SK-N-MC (cell line): ENCODE data around the gene CLCA4.

ENCODE experiments used
- EZH2 ChIP-seq: fragments of 200-600 bp; sonication (generic); IDR thresholded peaks from one replicate; pipeline ENCODE4 v1.6.1; 2017; ENCODE audit warnings: antibody characterized with exemption
- POLR2AphosphoS5 ChIP-seq: IDR thresholded peaks from 2 replicates; pipeline ENCODE4 v1.6.1; 2012; ENCODE audit warnings: mild to moderate bottlenecking, low read depth, low read length, borderline replicate concordance

DNA sequence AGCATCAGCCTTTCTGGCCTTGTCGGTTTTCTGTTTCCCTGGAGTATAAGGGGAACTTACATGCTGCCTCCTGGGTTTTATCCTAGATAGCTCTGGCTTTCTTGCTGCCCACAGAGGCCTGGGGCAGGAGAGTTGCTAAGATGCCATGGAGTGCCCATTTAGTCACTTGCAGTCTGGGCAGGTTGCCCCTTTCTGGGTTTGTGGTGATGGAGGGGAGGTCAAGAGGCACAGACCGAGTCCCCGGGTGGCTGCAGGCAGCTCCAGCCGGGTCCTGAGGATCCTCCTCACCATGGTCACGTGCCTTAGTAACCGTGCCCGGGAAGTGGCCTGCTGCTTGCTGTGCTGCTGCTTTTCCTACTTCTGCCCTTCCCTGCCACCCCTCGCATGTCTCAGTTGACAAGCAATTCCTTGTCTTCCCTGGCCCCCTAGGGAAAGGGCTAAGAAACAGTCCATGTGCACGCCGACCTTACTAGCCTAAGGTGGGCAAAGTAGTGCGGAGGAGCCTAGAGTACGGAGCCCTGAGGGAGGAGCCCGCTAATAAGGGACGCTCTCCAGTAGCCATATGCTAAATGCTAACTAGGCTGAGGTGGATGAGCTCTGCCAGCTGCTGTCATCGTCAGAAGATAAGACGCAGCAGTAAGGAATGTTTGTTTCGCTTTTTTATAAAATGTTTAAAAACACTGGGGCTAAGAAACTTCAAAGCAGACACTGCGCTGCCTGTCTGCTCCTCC is 43.3 kb upstream of the CLCA4 start:
- TF ChIP-seq POLR2AphosphoS5 (no peak), EZH2 (no peak)
